Measurements from ENCODE around the gene PITPNC1.
"Not testable (repeated sequence)": the region's sequence is repeated elsewhere in the genome, so short reads cannot be mapped to it uniquely, and the experiment has no call there.

The PITPNC1 gene

GRCh38 chr17:67461228-67461780, 84.2 kb downstream of the PITPNC1 start:
- no peak for DNase-seq (ENCODE audit: low spot score)

DNA sequence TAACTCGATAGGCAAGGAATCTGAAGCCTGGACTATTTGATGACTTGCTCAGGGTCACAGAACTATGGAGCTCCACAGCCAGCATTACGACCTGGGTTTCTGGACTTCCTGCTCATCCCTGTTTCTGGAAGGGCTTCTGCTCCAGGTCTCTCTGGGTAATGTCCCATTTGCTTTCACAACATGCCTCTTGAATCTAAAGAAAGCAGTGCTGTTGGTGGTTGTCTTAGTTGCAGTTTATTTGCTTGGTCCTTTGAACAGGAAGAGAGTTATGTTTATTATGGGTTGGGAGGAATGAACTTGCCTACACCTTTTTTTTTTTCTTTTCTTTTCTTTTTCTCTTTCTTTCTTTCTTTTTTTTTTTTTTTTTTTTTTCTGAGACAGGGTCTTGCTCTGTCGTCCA, 84.8 kb downstream of the PITPNC1 start:
- no peak for DNase-seq (ENCODE audit: low spot score)

DNA sequence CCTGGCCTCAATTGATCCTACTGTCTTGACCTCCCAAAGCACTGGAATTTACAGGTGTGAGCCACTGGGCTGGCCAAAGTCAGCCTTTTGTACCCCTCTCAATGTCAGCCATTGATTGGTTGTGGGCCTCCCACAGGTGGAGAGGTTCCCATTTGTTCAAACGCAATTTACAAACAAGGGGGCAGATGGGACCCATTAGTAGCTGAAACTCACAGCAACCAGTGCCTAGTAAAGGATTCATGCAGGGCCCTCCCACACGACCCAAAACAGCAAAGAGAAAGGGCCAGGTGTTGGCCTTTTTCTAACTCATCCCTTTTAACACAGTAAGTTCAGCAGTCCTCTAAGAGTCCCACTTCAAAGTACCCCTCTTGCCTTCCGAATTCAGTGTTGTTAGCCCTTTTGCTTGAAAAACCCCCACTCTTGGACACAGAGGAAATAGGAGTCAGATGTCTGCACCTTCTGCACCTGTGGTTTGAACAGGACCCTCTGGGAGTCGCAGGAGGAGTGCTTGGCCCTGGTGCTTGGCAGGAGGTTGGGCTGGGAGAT, 89.2 kb downstream of the PITPNC1 start:
- DNase-seq (ENCODE audit: low spot score) = no peak

DNA sequence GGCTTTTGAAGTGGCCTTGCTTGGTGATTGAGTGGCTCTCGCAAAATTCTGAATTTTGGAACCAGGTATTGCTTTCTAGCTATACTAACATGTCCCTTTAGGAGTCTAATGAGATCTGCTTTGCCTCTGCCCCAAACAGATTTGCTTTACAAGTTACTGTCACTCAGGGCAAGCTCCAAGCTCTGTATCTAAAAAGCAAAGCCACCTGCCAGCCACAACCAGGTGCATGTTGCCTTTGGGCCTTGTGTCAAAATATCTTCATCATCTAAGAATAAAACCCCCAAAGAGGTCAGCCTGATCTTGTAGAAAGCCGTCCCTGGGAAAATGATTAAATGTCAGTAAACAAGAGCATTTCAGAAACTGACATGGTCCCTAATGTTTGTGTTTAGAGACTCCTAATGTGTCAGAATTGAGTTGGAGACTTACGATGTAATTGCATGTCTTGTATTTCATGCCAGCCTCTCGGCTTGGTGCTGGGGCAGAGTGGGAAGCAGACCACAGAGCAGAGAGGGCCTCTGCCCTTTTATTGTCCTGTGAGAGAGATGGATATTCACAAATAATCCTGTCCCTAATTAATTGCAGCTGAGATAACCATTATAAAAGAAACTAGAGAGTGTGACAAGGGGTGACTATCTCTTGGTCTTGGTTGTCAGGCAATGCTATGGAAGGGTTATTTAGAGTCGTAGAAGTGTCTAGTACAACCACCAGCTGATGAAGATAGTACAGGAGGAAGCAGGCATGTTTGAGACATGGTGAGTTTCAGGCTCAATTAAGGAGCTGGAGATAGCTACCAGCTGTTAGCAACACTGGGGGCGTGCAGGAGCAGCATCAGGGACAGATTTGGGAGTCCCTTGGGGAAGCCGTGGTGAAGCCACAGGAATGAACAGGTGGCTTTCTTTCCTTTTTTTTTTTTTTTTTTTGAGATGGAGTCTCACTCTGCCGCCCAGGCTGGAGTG, 90.7 kb downstream of the PITPNC1 start:
- no peak for DNase-seq (ENCODE audit: low spot score)

- DNase-seq (ENCODE audit: low spot score) = peak; percentile 75
These were observed 92.3 kb downstream of the PITPNC1 start for GRCh38 chr17:67469208-67469980.

- DNase-seq (ENCODE audit: low spot score) = no peak
These were observed 93.1 kb downstream of the PITPNC1 start for GRCh38 chr17:67470163-67470562.

GRCh38 chr17:67471118-67471517, 94.0 kb downstream of the PITPNC1 start:
- DNase-seq (ENCODE audit: low spot score) = no peak

DNA sequence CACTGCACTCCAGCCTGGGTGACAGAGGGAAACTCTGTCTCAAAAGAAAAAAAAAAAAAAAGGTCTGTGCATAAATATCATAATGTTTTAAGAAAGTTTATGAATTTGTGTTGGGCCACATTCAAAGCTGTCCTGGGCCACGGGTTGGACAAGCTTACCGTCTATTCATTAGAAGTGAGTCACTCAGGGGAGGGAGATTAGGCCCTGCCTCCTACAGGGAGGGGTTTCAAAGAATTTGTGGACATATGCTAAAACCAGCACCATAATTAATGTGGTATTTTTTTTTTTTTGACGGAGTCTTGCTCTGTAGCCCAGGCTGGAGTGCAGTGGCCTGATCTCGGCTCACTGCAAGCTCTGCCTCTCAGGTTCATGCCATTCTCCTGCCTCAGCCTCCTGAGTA, 95.5 kb downstream of the PITPNC1 start:
- DNase-seq (ENCODE audit: low spot score) = not testable (repeated sequence)

DNA sequence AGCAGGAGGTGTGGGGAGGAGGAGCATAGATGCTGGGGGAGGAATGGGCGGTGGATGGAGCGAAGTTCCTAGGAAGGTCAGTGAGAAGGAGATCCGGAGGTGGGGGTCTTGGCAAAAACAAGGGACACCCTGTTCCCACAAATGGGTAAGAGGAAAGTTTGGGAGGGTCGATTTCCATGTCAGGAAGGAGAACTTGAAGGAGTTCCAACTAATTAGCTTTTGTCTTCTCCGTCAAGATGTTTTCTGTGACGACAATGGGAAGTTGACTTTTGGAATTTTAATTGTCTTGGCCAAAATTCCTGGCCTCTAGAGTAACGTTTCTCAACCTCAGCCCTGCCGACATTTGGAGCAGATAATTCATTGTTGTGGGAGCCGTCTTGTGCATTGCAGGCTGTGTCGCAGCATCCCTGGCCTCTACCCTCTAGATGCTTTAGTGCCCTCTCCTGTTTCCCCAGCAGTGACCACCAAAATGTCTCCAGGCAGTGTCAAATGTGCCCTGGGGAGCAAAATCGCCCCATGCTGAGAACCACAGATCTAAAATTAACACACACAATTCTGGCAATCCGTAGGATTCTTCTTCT, 97.1 kb downstream of the PITPNC1 start:
- no peak for DNase-seq (ENCODE audit: low spot score)

GRCh38 chr17:67475161-67475937, 98.3 kb downstream of the PITPNC1 start:
- peak; percentile 82 for DNase-seq (ENCODE audit: low spot score)

- no peak for DNase-seq (ENCODE audit: low spot score)
These were observed 99.8 kb downstream of the PITPNC1 start for GRCh38 chr17:67476787-67477335.

GRCh38 chr17:67477687-67478086, 100.6 kb downstream of the PITPNC1 start:
- no peak for DNase-seq (ENCODE audit: low spot score)

- DNase-seq (ENCODE audit: low spot score) = peak; percentile 81
These were observed 101.4 kb downstream of the PITPNC1 start for GRCh38 chr17:67478401-67479041.

- DNase-seq (ENCODE audit: low spot score) = no peak
These were observed 102.1 kb downstream of the PITPNC1 start for GRCh38 chr17:67479148-67479547.

DNA sequence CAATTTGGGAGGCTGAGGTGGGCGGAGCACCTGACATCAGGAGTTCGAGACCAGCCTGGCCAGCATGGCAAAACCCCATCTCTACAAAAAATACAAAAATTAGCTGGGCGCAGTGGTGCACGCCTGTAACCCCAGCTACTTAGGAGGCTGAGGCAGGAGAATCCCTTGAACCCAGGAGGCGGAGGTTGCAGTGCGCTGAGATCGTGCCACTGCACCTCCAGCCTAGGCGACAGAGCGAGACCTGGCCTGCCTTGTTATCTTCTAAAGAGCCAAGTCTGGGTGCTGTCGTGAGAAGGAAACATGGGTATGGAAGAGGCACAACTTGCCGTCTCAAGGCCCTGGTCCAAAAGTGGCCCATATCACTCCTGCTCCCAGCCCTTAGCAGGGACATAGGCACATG, 103.9 kb downstream of the PITPNC1 start:
- DNase-seq (ENCODE audit: low spot score) = not testable (repeated sequence)

DNA sequence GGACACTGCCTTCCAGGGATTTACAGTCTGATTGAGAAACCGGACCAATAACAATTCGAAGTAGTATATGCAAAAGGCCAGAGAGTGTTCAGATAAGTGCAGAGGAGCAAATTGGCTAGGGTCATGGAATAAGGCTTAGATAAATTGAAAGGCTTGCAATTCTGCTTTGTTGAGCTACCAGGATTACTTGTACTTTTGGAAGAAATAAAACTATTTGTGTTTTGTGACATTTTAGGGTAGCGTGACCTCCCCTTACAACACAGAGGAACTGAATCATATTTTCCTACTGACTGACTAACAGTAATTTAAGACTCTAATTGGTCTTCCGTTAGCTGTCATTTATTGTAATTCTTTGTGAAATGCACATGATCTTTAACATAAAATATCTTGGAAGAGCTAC, 104.7 kb downstream of the PITPNC1 start:
- no peak for DNase-seq (ENCODE audit: low spot score)

GRCh38 chr17:67482764-67483163, 105.7 kb downstream of the PITPNC1 start:
- no peak for DNase-seq (ENCODE audit: low spot score)

DNA sequence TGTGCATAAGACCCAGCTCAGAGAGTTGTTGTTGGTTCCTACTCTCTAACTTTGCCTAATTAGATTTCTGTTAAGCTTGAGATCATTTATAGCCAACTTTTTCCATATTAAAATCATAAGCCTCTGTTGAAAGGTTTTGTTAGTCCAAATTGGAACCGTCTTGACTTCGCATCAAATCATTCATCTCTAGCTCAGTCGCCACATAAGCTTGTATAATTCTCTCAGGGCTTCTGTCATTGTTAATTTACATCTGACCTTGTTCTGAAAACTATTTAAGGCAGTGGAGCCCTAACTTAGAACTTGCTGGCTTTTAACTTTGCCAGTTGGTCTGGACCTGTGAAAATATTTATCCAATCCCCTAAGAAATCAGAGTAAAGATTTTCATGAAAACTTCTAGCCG, 107.2 kb downstream of the PITPNC1 start:
- no peak for DNase-seq (ENCODE audit: low spot score)

- DNase-seq (ENCODE audit: low spot score) = no peak
These were observed 108.6 kb downstream of the PITPNC1 start for GRCh38 chr17:67485666-67486065.

GRCh38 chr17:67487506-67487905, 110.4 kb downstream of the PITPNC1 start:
- no peak for DNase-seq (ENCODE audit: low spot score)

All from putamen (tissue), 1 donor.